ENCODE results near the gene ME1. TPM values are rescaled to one million over a fixed set of nuclear protein-coding genes. Genes with fewer than 3 reads are reported as not detected.

Gene ME1
- total RNA-seq, 2 donors from 2014 or later, result 6.4 to 20.3 TPM

GRCh38 chr6:83218646-83219045, 212.2 kb downstream of the ME1 start:
- intact Hi-C loops (cut with DNase I), result no loop called here

GRCh38 chr6:83216806-83217205, 214.0 kb downstream of the ME1 start:
- H3K27ac ChIP-seq, result no peak overlapping the region
- no peaks in the 10 kb centered on the region for H3K27me3 ChIP-seq (replicated peaks; ENCODE audit: insufficient read depth)
- intact Hi-C loops (cut with DNase I), result no loop called here
- no peaks in the 10 kb centered on the region for H3K4me1 ChIP-seq (replicated peaks)
- H3K4me3 ChIP-seq, result no peak overlapping the region
- TF ChIP-seq POLR2AphosphoS5 (IDR thresholded peaks at IDR 0.05), result no peak
- no peak for TF ChIP-seq POLR2A (IDR thresholded peaks at IDR 0.05)
- no peak for TF ChIP-seq CTCF (IDR thresholded peaks at IDR 0.05)
- no peaks in the 10 kb centered on the region for H3K36me3 ChIP-seq
- H3K9me3 ChIP-seq, result no peaks in the 10 kb centered on the region
- DNase-seq (ENCODE audit: low spot score), result no peak

More at GRCh38 chr6:83218646-83219045, 212.2 kb downstream of the ME1 start:
- Histone ChIP-seq H3K9me3 (no peaks in the 10 kb centered on the region), H3K36me3 (no peaks in the 10 kb centered on the region), H3K27me3 (replicated peaks; ENCODE audit: insufficient read depth) (no peaks in the 10 kb centered on the region), H3K27ac (no peak overlapping the region), H3K4me1 (replicated peaks) (no peaks in the 10 kb centered on the region), H3K4me3 (no peak overlapping the region)
- TF ChIP-seq POLR2AphosphoS5 (IDR thresholded peaks at IDR 0.05), result no peak
- TF ChIP-seq CTCF (IDR thresholded peaks at IDR 0.05), result no peak
- TF ChIP-seq POLR2A (IDR thresholded peaks at IDR 0.05), result no peak
- WGBS, result 42% methylated on average over 3 of the region's 3 CpGs
- DNase-seq (ENCODE audit: low spot score), result no peak

GRCh38 chr6:83215131-83216047, 215.5 kb downstream of the ME1 start:
- Histone ChIP-seq H3K4me3 (no peak overlapping the region), H3K4me1 (replicated peaks) (no peaks in the 10 kb centered on the region), H3K27me3 (replicated peaks; ENCODE audit: insufficient read depth) (no peaks in the 10 kb centered on the region), H3K9me3 (no peaks in the 10 kb centered on the region), H3K36me3 (no peaks in the 10 kb centered on the region), H3K27ac (no peak overlapping the region)
- DNase-seq (ENCODE audit: low spot score), result peak; percentile 66
- intact Hi-C loops (cut with DNase I), result loop anchor here (2.0 kb wide), 1 partner anchor 149 kb away; the partner anchor contains the start of gene DOP1A
- WGBS, result 38% methylated on average over 7 of the region's 7 CpGs
- TF ChIP-seq POLR2AphosphoS5 (IDR thresholded peaks at IDR 0.05), result peak; percentile 47
- no peak for TF ChIP-seq POLR2A (IDR thresholded peaks at IDR 0.05)
- peak; percentile 37 to 79 (median 60) for TF ChIP-seq CTCF (IDR thresholded peaks at IDR 0.05)

GRCh38 chr6:83202031-83202430, 228.8 kb downstream of the ME1 start:
- no peak overlapping the region for H3K4me3 ChIP-seq
- H3K9me3 ChIP-seq, result no peaks in the 10 kb centered on the region
- no peaks in the 10 kb centered on the region for H3K36me3 ChIP-seq
- no peaks in the 10 kb centered on the region for H3K27me3 ChIP-seq (replicated peaks; ENCODE audit: insufficient read depth)
- intact Hi-C loops (cut with DNase I), result no loop called here
- H3K4me1 ChIP-seq (replicated peaks), result no peaks in the 10 kb centered on the region
- DNase-seq (ENCODE audit: low spot score), result no peak
- H3K27ac ChIP-seq, result no peak overlapping the region
- WGBS, result 76% methylated on average over 4 of the region's 4 CpGs
- TF ChIP-seq CTCF (IDR thresholded peaks at IDR 0.05) (no peak), POLR2AphosphoS5 (IDR thresholded peaks at IDR 0.05) (no peak), POLR2A (IDR thresholded peaks at IDR 0.05) (no peak)

- intact Hi-C loops (cut with DNase I), result no loop called here
- H3K27ac ChIP-seq, result no peak overlapping the region
- H3K4me1 ChIP-seq (replicated peaks), result peaks cover 3% of the 10 kb centered on the region
- H3K4me3 ChIP-seq, result no peak overlapping the region
- TF ChIP-seq POLR2AphosphoS5 (IDR thresholded peaks at IDR 0.05) (no peak), CTCF (IDR thresholded peaks at IDR 0.05) (no peak), POLR2A (IDR thresholded peaks at IDR 0.05) (no peak)
- H3K27me3 ChIP-seq (replicated peaks; ENCODE audit: insufficient read depth), result no peaks in the 10 kb centered on the region
- H3K9me3 ChIP-seq, result no peaks in the 10 kb centered on the region
- H3K36me3 ChIP-seq, result no peaks in the 10 kb centered on the region
- DNase-seq (ENCODE audit: low spot score), result no peak
- 39% methylated on average over 2 of the region's 2 CpGs for WGBS
These were observed 231.0 kb downstream of the ME1 start for GRCh38 chr6:83199863-83200225.

Data from prostate gland (tissue), 2 donors.